ENCODE results near the gene RFTN1. TPM values are rescaled to one million over a fixed set of nuclear protein-coding genes. Genes with fewer than 3 reads are reported as not detected.

Gene RFTN1
- total and polyA plus RNA-seq, 2 donors (not counting 1 experiment from before 2014, with no cell fraction given), result 35.1 to 35.5 TPM

DNA sequence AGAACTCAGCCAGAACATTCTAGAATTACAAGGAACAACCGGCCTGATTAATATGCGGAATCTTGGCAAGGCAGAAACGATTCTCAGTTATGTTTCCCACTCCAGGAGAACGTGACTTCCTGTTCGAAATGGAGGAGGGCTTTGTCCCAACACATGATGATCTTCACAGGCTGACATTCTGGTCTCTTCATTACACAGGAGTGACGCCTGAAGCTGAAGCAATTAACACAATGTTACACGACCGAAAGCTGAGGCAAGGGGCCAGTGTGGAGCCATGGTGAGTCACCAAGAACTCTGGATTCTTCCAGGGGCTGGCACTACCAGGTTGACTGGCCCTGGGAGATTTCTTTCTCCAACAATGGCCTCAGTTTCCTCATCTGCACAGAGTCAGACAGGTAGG is 40.9 kb downstream of the RFTN1 start:
- no peak overlapping the region for H3K4me3 ChIP-seq (replicated peaks in 1 of 4; ENCODE audit: control extremely low read depth in 1 of 4, insufficient read depth in 1 of 4, low read depth in 3 of 4, low read length in 4 of 4)
- H2AFZ ChIP-seq (ENCODE audit: low read length), result no peak overlapping the region
- no peaks in the 10 kb centered on the region for H3K27me3 ChIP-seq (ENCODE audit: control insufficient read depth, insufficient read depth, low read length)
- no peaks in the 10 kb centered on the region for H3K9me3 ChIP-seq (ENCODE audit: control insufficient read depth, insufficient read depth, low read depth, low read length)
- no peak overlapping the region for H3K9ac ChIP-seq (ENCODE audit: insufficient read depth, low read length)
- no peaks in the 10 kb centered on the region for H4K20me1 ChIP-seq (ENCODE audit: control insufficient read depth, extremely low read depth, insufficient read depth, low read length)
- H3K79me2 ChIP-seq (ENCODE audit: control insufficient read depth, insufficient read depth, low read length), result no peaks in the 10 kb centered on the region
- H3K4me1 ChIP-seq (ENCODE audit: control insufficient read depth, extremely low read depth, insufficient read depth, low read length), result peaks cover 15% of the 10 kb centered on the region
- no peak for DNase-seq (ENCODE audit: low read depth in 2 of 2)
- no peak overlapping the region for H3K27ac ChIP-seq (ENCODE audit: insufficient read depth, low read length)
- TF ChIP-seq CTCF (conservative IDR thresholded peaks at IDR 0.05 in 1 of 2, IDR thresholded peaks at IDR 0.05 in 1 of 2; ENCODE audit: low read depth in 1 of 2, low read length in 2 of 2) (no peak), EZH2 (IDR thresholded peaks at IDR 0.05; ENCODE audit: low read length, missing control alignments) (no peak)
- H3K36me3 ChIP-seq (ENCODE audit: control insufficient read depth, insufficient read depth, low read length), result no peaks in the 10 kb centered on the region
- H3K4me2 ChIP-seq (ENCODE audit: extremely low read depth, insufficient read depth, low read length), result no peak overlapping the region

GRCh38 chr3:16471897-16472296 is 41.6 kb downstream of the RFTN1 start:
- no peak overlapping the region for H3K27ac ChIP-seq (ENCODE audit: insufficient read depth, low read length)
- no peak for DNase-seq (ENCODE audit: low read depth in 2 of 2)
- no peaks in the 10 kb centered on the region for H3K79me2 ChIP-seq (ENCODE audit: control insufficient read depth, insufficient read depth, low read length)
- no peak overlapping the region for H3K4me3 ChIP-seq (replicated peaks in 1 of 4; ENCODE audit: control extremely low read depth in 1 of 4, insufficient read depth in 1 of 4, low read depth in 3 of 4, low read length in 4 of 4)
- TF ChIP-seq CTCF (conservative IDR thresholded peaks at IDR 0.05 in 1 of 2, IDR thresholded peaks at IDR 0.05 in 1 of 2; ENCODE audit: low read depth in 1 of 2, low read length in 2 of 2), result no peak
- no peak for TF ChIP-seq EZH2 (IDR thresholded peaks at IDR 0.05; ENCODE audit: low read length, missing control alignments)
- H4K20me1 ChIP-seq (ENCODE audit: control insufficient read depth, extremely low read depth, insufficient read depth, low read length), result no peaks in the 10 kb centered on the region
- no peaks in the 10 kb centered on the region for H3K9me3 ChIP-seq (ENCODE audit: control insufficient read depth, insufficient read depth, low read depth, low read length)
- H3K4me2 ChIP-seq (ENCODE audit: extremely low read depth, insufficient read depth, low read length), result no peak overlapping the region
- H3K27me3 ChIP-seq (ENCODE audit: control insufficient read depth, insufficient read depth, low read length), result no peaks in the 10 kb centered on the region
- H3K36me3 ChIP-seq (ENCODE audit: control insufficient read depth, insufficient read depth, low read length), result no peaks in the 10 kb centered on the region
- no peak overlapping the region for H2AFZ ChIP-seq (ENCODE audit: low read length)
- no peak overlapping the region for H3K9ac ChIP-seq (ENCODE audit: insufficient read depth, low read length)
- H3K4me1 ChIP-seq (ENCODE audit: control insufficient read depth, extremely low read depth, insufficient read depth, low read length), result peaks cover 15% of the 10 kb centered on the region

GRCh38 chr3:16470590-16470989 is 42.9 kb downstream of the RFTN1 start:
- no peak overlapping the region for H3K4me2 ChIP-seq (ENCODE audit: extremely low read depth, insufficient read depth, low read length)
- TF ChIP-seq CTCF (conservative IDR thresholded peaks at IDR 0.05 in 1 of 2, IDR thresholded peaks at IDR 0.05 in 1 of 2; ENCODE audit: low read depth in 1 of 2, low read length in 2 of 2), result no peak
- TF ChIP-seq EZH2 (IDR thresholded peaks at IDR 0.05; ENCODE audit: low read length, missing control alignments), result no peak
- no peaks in the 10 kb centered on the region for H4K20me1 ChIP-seq (ENCODE audit: control insufficient read depth, extremely low read depth, insufficient read depth, low read length)
- no peak overlapping the region for H3K9ac ChIP-seq (ENCODE audit: insufficient read depth, low read length)
- H3K4me3 ChIP-seq (replicated peaks in 1 of 4; ENCODE audit: control extremely low read depth in 1 of 4, insufficient read depth in 1 of 4, low read depth in 3 of 4, low read length in 4 of 4), result no peak overlapping the region
- no peaks in the 10 kb centered on the region for H3K79me2 ChIP-seq (ENCODE audit: control insufficient read depth, insufficient read depth, low read length)
- H3K9me3 ChIP-seq (ENCODE audit: control insufficient read depth, insufficient read depth, low read depth, low read length), result no peaks in the 10 kb centered on the region
- no peaks in the 10 kb centered on the region for H3K27me3 ChIP-seq (ENCODE audit: control insufficient read depth, insufficient read depth, low read length)
- H3K27ac ChIP-seq (ENCODE audit: insufficient read depth, low read length), result no peak overlapping the region
- H3K4me1 ChIP-seq (ENCODE audit: control insufficient read depth, extremely low read depth, insufficient read depth, low read length), result peaks cover 11% of the 10 kb centered on the region
- DNase-seq (ENCODE audit: low read depth in 2 of 2), result no peak
- H3K36me3 ChIP-seq (ENCODE audit: control insufficient read depth, insufficient read depth, low read length), result no peaks in the 10 kb centered on the region
- H2AFZ ChIP-seq (ENCODE audit: low read length), result no peak overlapping the region
